Globus pallidus (tissue), 1 donor: ENCODE data around the gene VWA8.
A peak's percentile ranks its signal among the peaks of the same experiment; 100 is the strongest.

ENCODE experiments used
- DNase-seq: peaks from one replicate; pipeline ENCODE4 v3.0.0-alpha.2; 2015; ENCODE audit warnings: low spot score

Gene VWA8

DNA sequence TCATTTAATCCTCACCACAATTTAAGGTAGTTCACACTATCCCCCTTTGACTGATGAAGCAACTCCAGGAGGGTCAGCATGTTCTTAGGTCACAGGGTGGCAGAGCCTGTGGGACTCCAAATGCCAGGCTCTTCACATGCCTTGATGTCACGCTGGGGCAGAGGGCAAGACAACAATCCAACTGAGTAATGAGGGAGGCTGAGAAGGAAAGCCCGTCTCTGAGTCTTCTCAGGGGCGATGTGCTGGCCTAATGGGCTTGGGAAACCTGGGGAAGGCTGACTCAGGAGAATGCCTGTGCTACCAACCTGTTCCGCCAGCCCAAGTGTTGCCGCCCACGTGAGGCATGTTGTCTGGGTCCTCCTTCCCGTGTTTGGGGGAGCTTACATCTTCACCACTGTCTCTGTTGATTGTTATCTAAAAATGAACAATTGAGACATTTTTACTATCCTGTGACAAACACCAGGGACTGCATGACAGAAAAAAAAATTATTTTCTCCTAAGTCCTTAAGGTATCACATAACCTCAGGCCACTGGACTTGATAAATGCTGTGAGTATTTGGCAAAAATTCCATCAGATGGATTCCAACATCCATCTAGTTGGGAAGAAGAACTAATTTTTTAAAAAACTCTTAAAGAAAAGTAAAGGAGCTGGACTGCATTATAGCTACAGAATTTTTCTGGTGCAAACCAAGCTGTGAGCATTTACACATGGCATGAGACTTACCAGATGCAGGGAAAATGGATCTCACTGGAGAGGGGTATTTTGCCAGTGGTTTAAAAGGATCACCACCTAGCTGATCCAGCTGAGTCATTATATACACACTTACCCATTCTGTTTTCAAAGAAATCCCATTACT lies 346.0 kb downstream of the VWA8 start:
- no peak for DNase-seq

GRCh38 chr13:41613984-41614661 lies 346.8 kb downstream of the VWA8 start:
- peak; percentile 37 for DNase-seq

DNA sequence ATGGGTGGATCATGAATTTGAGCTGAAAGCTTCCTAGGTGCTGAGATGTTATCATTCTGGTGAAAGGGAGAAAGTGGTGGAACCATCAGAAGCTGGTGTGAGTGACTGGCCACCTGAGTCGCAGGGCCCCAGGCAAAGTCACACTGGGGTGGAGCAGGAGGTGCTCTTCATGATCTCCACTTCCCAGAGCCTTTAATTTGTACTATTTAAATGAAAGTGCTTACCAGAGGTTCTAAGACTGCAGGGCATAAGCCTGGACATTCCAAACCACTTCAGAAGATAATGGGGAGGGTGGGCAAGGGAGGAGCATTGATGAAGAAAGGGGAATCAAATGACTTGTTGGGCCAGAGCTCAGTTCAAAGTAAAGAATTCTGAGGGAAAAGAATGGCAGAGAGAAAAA lies 347.4 kb downstream of the VWA8 start:
- no peak for DNase-seq

- DNase-seq: peak; percentile 63
Measured at GRCh38 chr13:41611385-41611784, 349.5 kb downstream of the VWA8 start.

DNA sequence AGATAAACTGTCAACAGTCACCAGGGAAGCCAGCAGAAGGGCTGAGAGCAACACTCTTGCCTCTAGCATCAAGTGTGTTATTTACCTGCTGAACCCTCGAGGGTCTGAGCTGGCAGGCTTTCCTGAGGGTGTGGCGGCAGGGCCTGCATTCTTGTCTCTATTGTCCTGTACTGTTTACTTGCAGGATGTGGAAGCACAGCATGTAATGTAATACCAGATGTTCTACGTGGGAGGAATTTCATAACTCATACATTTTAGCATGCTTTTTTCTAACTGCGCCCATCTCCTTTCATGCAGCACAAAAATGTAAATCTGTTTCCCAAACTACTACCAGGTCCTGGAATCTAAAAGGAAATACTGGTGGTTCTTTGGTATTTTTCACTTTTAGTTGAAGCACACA lies 350.5 kb downstream of the VWA8 start:
- no peak for DNase-seq

- no peak for DNase-seq
Measured at GRCh38 chr13:41609828-41610227, 351.1 kb downstream of the VWA8 start.

DNA sequence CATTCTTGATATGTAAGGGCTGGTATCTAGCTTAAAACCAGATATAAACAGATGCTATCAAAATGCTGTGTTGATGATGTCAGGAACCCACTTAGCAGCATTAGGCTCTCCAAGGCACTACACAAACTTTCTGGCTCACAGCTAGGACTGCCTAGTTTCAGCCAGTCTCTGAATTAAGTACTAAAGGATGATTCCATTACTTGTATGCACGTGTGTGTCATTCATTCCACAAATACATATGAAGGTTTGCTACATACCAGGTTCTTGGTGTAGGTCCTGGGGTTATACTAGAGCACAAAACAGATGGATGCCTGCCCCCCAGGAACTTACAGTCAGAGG lies 352.1 kb downstream of the VWA8 start:
- DNase-seq: no peak

DNA sequence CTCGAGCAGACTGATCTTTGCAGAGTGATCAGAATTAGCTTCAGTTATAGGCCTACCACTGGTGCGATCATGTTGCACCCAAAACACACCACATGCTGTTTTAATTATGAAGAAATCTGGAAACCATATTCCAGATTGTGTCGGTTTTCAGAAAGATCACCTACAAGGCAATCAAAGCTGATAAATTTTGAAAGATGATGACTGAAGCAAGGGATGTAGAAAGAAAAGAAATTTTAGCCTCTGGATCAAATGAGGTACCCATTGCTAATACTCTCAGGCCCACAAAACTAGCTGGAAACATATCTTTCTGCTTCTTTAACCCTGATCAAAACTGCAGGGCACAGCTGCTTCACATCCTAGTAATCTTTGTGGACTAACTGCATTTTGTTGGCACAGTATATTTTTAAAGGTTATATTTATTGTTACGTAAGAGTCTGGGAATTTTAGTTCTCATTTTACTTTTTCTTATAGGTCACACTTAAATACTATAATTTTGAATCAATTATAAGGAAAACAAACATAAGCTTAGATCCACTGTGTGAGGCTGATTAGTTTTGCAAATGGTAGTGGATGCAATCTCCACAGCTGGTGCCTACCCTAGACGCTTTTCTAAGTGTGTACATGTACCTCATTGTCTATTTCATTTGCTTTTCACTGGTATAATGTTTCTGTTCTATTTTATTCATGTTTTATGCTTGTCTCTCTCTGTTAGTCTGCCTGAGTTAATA lies 352.6 kb downstream of the VWA8 start:
- DNase-seq: no peak

DNA sequence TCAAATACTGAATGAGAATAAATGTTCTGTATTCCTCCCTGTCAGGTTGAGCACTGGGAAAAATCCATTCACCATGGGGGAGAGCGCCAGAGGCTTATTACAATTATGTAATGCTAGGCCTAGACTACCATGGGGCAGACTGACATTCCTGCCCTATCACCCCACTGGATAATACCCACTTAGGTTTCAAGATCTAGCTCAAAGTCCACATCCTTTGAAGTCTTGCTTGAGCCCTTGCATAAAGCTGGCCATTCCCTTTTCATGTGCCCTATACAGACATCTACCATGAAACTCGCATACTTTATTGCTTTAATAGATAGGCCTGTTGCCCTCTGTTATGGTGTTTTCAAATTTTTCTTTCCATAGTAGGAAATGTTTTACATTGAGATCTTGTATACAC lies 354.3 kb downstream of the VWA8 start:
- no peak for DNase-seq

GRCh38 chr13:41605319-41606285 lies 355.3 kb downstream of the VWA8 start:
- no peak for DNase-seq

DNA sequence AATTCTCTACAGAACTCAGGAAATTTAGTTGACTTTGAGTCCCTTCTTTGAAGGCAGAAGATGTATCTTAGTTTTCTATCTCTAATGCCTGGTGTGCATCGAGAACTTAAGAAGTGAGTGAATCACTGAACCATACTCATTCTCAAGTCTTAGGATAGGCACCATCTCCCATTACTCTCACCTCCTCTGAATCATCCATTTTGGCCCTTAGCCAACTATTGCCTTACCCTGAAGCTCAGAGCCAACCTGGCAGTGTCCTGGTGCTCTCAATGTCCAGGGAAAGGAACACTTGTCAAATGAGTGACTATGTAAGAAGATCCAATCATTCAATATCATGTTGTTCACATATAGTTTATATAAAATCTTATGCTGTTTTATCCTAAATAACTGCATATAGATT lies 357.0 kb downstream of the VWA8 start:
- no peak for DNase-seq

DNA sequence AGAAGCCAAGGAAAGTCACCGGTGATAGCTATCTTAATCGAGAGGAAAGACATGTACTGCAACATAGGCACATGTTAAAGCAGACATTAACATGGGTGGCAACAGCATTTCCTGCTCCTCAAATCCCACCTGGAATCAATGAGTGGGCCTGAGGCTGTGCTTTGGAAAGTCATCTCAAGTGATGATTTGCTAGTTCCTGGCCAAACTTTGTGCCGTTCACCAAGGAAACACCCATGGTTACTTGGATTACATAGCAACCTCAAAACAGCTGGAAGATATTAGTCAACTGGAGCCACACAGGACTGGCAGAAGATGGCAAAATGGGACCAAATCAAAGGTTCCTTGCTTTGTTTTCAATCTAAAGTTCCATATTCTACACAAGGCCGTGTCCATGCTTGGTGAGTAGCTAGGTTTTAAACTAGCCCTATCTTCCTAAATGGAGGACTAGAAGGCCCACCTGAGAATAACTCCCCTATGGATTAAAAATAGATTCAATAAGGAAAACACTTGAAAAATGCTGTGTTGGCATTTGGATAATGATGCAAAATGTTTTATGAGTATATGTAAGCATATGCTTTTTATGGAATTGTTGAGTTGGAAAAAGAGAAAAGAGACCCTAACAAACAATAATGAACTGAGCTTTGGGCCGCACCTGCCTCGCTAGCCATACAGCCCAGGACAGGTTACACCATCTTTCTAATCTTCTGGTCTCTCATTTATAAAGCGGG lies 359.0 kb downstream of the VWA8 start:
- no peak for DNase-seq

- no peak for DNase-seq
Measured at GRCh38 chr13:41599619-41600018, 361.3 kb downstream of the VWA8 start.

GRCh38 chr13:41597348-41598041 lies 363.4 kb downstream of the VWA8 start:
- DNase-seq: no peak

DNA sequence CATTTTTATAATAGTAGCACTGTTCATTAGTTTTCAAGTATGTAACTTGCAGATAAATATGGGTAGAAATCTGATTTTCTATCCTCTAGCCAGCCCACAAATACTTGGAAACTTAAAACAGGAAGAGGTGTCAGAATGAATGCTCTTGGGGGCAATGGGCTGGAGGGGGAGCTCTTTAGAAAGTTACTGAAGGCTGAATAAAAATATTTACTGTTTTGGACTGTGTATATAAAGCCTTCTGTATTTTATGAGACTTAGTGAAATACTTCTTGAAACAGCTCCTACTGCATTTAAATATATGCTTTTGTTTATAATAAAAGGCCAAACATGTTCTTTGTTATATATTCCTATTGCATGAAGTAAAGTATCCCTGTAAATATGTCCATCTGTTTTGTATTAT lies 364.7 kb downstream of the VWA8 start:
- DNase-seq: no peak

DNA sequence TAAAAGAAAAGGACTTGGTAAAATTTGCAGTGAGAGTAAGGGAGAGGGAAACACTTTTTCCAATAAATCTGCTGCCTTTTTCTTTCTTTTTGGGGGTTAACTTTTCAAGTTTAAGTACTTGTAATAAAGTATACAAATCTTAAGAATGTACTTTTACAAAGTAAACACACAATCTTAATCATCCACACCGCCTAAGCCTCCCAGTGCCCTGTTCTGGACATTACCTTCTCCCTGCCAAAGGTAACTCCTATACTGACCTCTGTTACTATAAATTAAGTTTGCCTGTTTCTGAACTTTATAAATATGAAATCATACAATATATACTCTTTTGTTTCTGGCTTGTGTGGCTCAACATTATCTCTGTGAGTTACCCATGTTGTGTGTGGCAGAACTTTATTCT lies 365.6 kb downstream of the VWA8 start:
- DNase-seq: no peak

- no peak for DNase-seq
Measured at GRCh38 chr13:41590643-41591042, 370.3 kb downstream of the VWA8 start.

GRCh38 chr13:41590122-41590521 lies 370.8 kb downstream of the VWA8 start:
- DNase-seq: no peak

- no peak for DNase-seq
Measured at GRCh38 chr13:41589434-41589833, 371.5 kb downstream of the VWA8 start.

DNA sequence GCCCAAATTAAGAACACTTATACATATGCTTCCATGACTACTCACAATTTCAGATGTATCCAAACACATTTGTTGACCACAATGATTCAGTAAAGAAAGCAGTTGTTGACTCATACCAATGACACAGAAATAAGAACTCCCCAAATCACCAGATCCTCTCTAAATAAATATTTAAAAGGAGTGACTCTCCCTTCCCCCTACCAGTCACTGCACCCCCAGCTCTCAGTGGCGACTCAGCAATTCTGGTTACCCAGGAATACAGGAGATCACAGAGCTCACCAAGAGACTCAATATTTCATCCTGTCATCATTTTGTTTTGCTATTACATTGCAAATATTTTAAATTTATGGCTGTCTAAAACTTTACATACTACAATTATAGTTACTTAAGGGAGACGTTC lies 372.0 kb downstream of the VWA8 start:
- DNase-seq: no peak

DNA sequence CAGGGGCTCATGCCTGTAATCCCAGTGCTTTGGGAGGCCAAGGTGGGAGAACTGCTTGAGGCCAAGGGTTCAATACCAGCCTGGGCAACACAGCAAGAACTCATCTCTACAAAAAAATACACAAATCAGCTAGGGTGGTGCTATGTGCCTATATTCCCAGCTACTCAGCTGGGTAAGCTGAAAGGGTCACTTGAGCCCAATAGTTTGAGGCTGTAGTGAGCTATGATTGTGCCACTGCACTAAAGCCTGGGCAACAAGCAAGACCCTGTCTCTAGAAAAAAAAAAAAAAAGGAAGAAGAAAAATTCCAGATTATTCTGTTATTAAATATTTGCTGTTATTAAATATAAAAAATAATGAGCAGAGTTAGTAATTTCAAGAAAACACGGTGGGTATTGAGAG lies 372.5 kb downstream of the VWA8 start:
- DNase-seq: no peak
